GM21390 (cell line): ENCODE measurements around the gene BCAS3.

ENCODE experiments used
- ATAC-seq: cut with Tn5 transposase; IDR thresholded peaks from one replicate; pipeline ENCODE4 v1.9.1; 2021; ENCODE audit not compliant: unreplicated experiment

The BCAS3 gene

GRCh38 chr17:61209106-61209439 is 531.4 kb downstream of the BCAS3 start:
- no peak for ATAC-seq

GRCh38 chr17:61209525-61209924 is 531.9 kb downstream of the BCAS3 start:
- no peak for ATAC-seq

- no peak for ATAC-seq
Observed at GRCh38 chr17:61211236-61211635, 533.6 kb downstream of the BCAS3 start.

- ATAC-seq, result no peak
Observed at GRCh38 chr17:61212655-61213054, 535.0 kb downstream of the BCAS3 start.

- no peak for ATAC-seq
Observed at GRCh38 chr17:61214753-61215152, 537.1 kb downstream of the BCAS3 start.

GRCh38 chr17:61216066-61216465 is 538.4 kb downstream of the BCAS3 start:
- ATAC-seq, result no peak

- no peak for ATAC-seq
Observed at GRCh38 chr17:61217878-61218437, 540.3 kb downstream of the BCAS3 start.

- ATAC-seq, result no peak
Observed at GRCh38 chr17:61218438-61218837, 540.8 kb downstream of the BCAS3 start.

GRCh38 chr17:61219460-61219859 is 541.8 kb downstream of the BCAS3 start:
- no peak for ATAC-seq

- ATAC-seq, result no peak
Observed at GRCh38 chr17:61221181-61221580, 543.5 kb downstream of the BCAS3 start.

- no peak for ATAC-seq
Observed at GRCh38 chr17:61221597-61222471, 544.2 kb downstream of the BCAS3 start.

GRCh38 chr17:61223725-61224124 is 546.1 kb downstream of the BCAS3 start:
- no peak for ATAC-seq

- ATAC-seq, result no peak
Observed at GRCh38 chr17:61225178-61225882, 547.7 kb downstream of the BCAS3 start.

GRCh38 chr17:61227866-61228265 is 550.2 kb downstream of the BCAS3 start:
- no peak for ATAC-seq

- ATAC-seq, result no peak
Observed at GRCh38 chr17:61230461-61230860, 552.8 kb downstream of the BCAS3 start.

GRCh38 chr17:61230972-61231820 is 553.5 kb downstream of the BCAS3 start:
- no peak for ATAC-seq

GRCh38 chr17:61232871-61233270 is 555.2 kb downstream of the BCAS3 start:
- ATAC-seq, result no peak

- no peak for ATAC-seq
Observed at GRCh38 chr17:61233991-61234750, 556.5 kb downstream of the BCAS3 start.

- ATAC-seq, result no peak
Observed at GRCh38 chr17:61235001-61235826, 557.6 kb downstream of the BCAS3 start.

- ATAC-seq, result no peak
Observed at GRCh38 chr17:61235827-61236197, 558.2 kb downstream of the BCAS3 start.
